ENCODE results near the gene BTBD10.

DNA sequence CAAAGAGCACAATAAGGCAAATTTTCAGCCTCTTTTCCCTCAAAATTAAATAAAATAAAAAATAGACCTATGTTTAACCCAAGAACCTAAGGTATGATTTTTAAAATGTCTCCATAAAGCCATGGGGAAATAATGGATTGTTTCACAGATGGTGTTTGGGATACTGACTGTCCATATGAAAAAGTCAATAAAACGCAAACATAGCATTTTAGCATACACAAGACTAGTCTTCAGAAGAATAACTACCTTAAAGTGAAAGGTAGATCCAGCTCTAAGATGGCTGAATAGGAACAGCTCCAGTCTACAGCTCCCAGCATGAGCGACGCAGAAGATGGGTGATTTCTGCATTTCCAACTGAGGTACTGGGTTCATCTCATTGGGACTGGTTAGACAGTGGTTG, 16.7 kb upstream of the BTBD10 start:
- TF ChIP-seq, protein P1, sequence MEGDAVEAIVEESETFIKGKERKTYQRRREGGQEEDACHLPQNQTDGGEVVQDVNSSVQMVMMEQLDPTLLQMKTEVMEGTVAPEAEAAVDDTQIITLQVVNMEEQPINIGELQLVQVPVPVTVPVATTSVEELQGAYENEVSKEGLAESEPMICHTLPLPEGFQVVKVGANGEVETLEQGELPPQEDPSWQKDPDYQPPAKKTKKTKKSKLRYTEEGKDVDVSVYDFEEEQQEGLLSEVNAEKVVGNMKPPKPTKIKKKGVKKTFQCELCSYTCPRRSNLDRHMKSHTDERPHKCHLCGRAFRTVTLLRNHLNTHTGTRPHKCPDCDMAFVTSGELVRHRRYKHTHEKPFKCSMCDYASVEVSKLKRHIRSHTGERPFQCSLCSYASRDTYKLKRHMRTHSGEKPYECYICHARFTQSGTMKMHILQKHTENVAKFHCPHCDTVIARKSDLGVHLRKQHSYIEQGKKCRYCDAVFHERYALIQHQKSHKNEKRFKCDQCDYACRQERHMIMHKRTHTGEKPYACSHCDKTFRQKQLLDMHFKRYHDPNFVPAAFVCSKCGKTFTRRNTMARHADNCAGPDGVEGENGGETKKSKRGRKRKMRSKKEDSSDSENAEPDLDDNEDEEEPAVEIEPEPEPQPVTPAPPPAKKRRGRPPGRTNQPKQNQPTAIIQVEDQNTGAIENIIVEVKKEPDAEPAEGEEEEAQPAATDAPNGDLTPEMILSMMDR (conservative IDR thresholded peaks at IDR 0.05; ENCODE audit: low read length): no peak
- TF ChIP-seq EZH2phosphoT487 (IDR thresholded peaks at IDR 0.05; ENCODE audit: borderline replicate concordance, low read depth, low read length): no peak

All from OCI-LY7 (cell line).